Tibial nerve (tissue), 4 donors: Measurements from ENCODE around the gene CNTNAP5.

Experiments
- CTCF ChIP-seq, 5 experiments: fragments of 200-600 bp in 3 of 5; fragments of 450-650 bp in 2 of 5; sonication (generic) in 3 of 5; IDR thresholded peaks; one replicate each; pipeline ENCODE4 v1.5.1; 2016 to 2019; ENCODE audit warnings: antibody characterized with exemption in 5 of 5, mild to moderate bottlenecking in 3 of 5, moderate library complexity in 2 of 5
- EP300 ChIP-seq, 2 donors: sonication (generic); formaldehyde crosslinking; IDR thresholded peaks; one replicate each; pipeline ENCODE4 v1.6.1; 2017; ENCODE audit warnings: antibody characterized with exemption in 2 of 2, mild to moderate bottlenecking in 1 of 2
- POLR2A ChIP-seq, 2 donors: fragments of 450-650 bp; IDR thresholded peaks; one replicate each; pipeline ENCODE4 v1.6.1; 2017; ENCODE audit warnings: antibody characterized with exemption in 2 of 2, mild to moderate bottlenecking in 2 of 2, moderate library complexity in 2 of 2

DNA sequence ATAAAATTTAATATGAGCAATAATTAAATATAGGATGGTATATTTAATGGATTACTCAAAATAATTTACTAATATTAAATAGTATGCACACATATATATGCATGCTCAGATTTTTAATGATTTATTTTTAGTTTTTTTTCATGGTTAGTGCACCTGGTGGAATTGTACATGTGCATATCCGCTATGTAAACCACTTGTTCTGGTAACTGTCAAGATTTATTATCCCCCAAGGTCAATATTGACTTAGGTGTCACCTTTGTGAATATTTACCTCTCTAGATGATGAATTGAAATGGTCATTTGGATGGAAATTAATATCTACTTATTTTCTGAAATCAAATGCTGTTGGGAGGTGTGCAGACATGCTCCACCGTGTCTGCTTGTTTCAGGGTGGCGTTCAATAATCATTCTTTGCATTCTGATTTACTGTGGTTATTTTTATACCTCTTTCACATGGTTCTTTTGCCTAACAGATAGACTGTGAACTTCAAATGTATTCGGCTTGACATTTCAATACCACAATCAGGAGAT, 14.7 kb downstream of the CNTNAP5 start:
- no peak for TF ChIP-seq CTCF (IDR thresholded peaks at IDR 0.05)
- TF ChIP-seq POLR2A (IDR thresholded peaks at IDR 0.05), result no peak
- TF ChIP-seq EP300 (IDR thresholded peaks at IDR 0.05), result no peak
